IMR-90 (cell line): ENCODE results near the gene CCDC150. TPM values are rescaled to one million over a fixed set of nuclear protein-coding genes. Genes with fewer than 3 reads are reported as not detected.

Experiments
- ATAC-seq: fragments of 200-7000 bp; cut with Tn5 transposase; 2 replicates; pipeline ENCODE4 v1.9.1; 2020; ENCODE audit warnings: low read depth, mild to moderate bottlenecking, moderate library complexity
- BruUV-seq: library from RNA; stranded (reverse); fragments of 400-500 nt; replicated peaks from 2 replicates; lab custom pipeline; 2021; lab: Mats Ljungman, UMichigan
- CTCF ChIA-PET: fragments of 300-600 bp; formaldehyde crosslinking; extraction: SDS; loops from one replicate; lab custom pipeline; 2021; ENCODE audit warnings: antibody characterized with exemption; lab: Yijun Ruan, JAX
- POLR2A ChIA-PET: fragments of 300-600 bp; sonication (Branson Sonifier 250); formaldehyde crosslinking; loops from one replicate; lab custom pipeline; 2022; ENCODE audit warnings: antibody characterized with exemption; ENCODE audit not compliant: unreplicated experiment; lab: Charles Lee
- DNase-seq: peaks from one replicate; pipeline ENCODE4 v3.0.0; 2013
- H2AFZ ChIP-seq: replicated peaks from 2 replicates; pipeline ENCODE3; 2013; ENCODE audit warnings: low read length, mild to moderate bottlenecking; ENCODE audit not compliant: poor library complexity
- H2AK5ac ChIP-seq: 2 replicates; pipeline ENCODE4 v1.6.1; 2013; ENCODE audit warnings: low read depth, low read length, inconsistent platforms
- H2AK9ac ChIP-seq: replicated peaks from 2 replicates; pipeline ENCODE3; 2013; ENCODE audit warnings: mild to moderate bottlenecking, low read depth, low read length, moderate library complexity; ENCODE audit not compliant: poor library complexity
- H2BK120ac ChIP-seq: 2 replicates; pipeline ENCODE4 v1.6.1; 2013; ENCODE audit warnings: low read depth, low read length, inconsistent platforms
- H2BK15ac ChIP-seq: 3 replicates; pipeline ENCODE4 v1.6.1; 2013; ENCODE audit warnings: low read depth, low read length, inconsistent platforms
- H2BK20ac ChIP-seq: 2 replicates; pipeline ENCODE4 v1.6.1; 2013; ENCODE audit warnings: low read depth, mild to moderate bottlenecking, inconsistent platforms, low read length, moderate library complexity
- H2BK5ac ChIP-seq: 2 replicates; pipeline ENCODE4 v1.6.1; 2013; ENCODE audit warnings: mild to moderate bottlenecking, low read depth, low read length, inconsistent platforms; ENCODE audit not compliant: poor library complexity, severe bottlenecking
- H3K14ac ChIP-seq: replicated peaks from 2 replicates; pipeline ENCODE4 v1.6.1; 2013; ENCODE audit warnings: low read depth, low read length, inconsistent platforms
- H3K18ac ChIP-seq: 2 replicates; pipeline ENCODE4 v1.6.1; 2013; ENCODE audit warnings: low read depth, low read length, control low read depth
- H3K23ac ChIP-seq: 2 replicates; pipeline ENCODE4 v1.6.1; 2013; ENCODE audit warnings: low read depth, low read length, inconsistent platforms
- H3K27ac ChIP-seq: 2 replicates; pipeline ENCODE4 v1.5.1; 2013; ENCODE audit warnings: mild to moderate bottlenecking, control low read depth, low read length; ENCODE audit not compliant: insufficient read depth
- H3K27me3 ChIP-seq: 2 replicates; pipeline ENCODE4 v1.6.1; 2013; ENCODE audit warnings: low read length; ENCODE audit not compliant: control insufficient read depth, insufficient read depth
- H3K36me3 ChIP-seq: 2 replicates; pipeline ENCODE4 v1.6.1; 2013; ENCODE audit warnings: low read length, mixed read lengths; ENCODE audit not compliant: control insufficient read depth, insufficient read depth
- H3K4ac ChIP-seq: 2 replicates; pipeline ENCODE4 v1.6.1; 2013; ENCODE audit warnings: low read depth, low read length, inconsistent platforms
- H3K4me1 ChIP-seq: 2 replicates; pipeline ENCODE4 v1.6.1; 2013; ENCODE audit warnings: low read length, mixed read lengths; ENCODE audit not compliant: control insufficient read depth, insufficient read depth
- H3K4me2 ChIP-seq: 2 replicates; pipeline ENCODE4 v1.6.1; 2013; ENCODE audit warnings: low read depth, mild to moderate bottlenecking, control low read depth, low read length, moderate library complexity
- H3K4me3 ChIP-seq: 2 replicates; pipeline ENCODE4 v1.5.1; 2013; ENCODE audit warnings: low read depth, mild to moderate bottlenecking, control low read depth, low read length, moderate library complexity; ENCODE audit not compliant: insufficient read depth
- H3K56ac ChIP-seq: 2 replicates; pipeline ENCODE4 v1.6.1; 2013; ENCODE audit warnings: low read length, inconsistent platforms; ENCODE audit not compliant: insufficient read depth; ENCODE audit errors: extremely low read depth
- H3K79me1 ChIP-seq, 2 experiments: 2 replicates each; pipeline ENCODE4 v1.6.1; 2013; ENCODE audit warnings: low read length in 2 of 2, inconsistent platforms in 1 of 2, low read depth in 1 of 2
- H3K9ac ChIP-seq: 2 replicates; pipeline ENCODE4 v1.6.1; 2013; ENCODE audit warnings: low read depth, low read length, control low read depth
- H3K9me1 ChIP-seq: 2 replicates; pipeline ENCODE4 v1.6.1; 2013; ENCODE audit warnings: low read length, inconsistent platforms; ENCODE audit not compliant: insufficient read depth
- H3K9me3 ChIP-seq: 2 replicates; pipeline ENCODE4 v1.6.1; 2013; ENCODE audit warnings: low read length; ENCODE audit not compliant: control insufficient read depth, insufficient read depth
- H4K20me1 ChIP-seq: 2 replicates; pipeline ENCODE4 v1.6.1; 2013; ENCODE audit warnings: low read length, inconsistent platforms; ENCODE audit not compliant: insufficient read depth
- H4K5ac ChIP-seq: 2 replicates; pipeline ENCODE4 v1.6.1; 2013; ENCODE audit warnings: mild to moderate bottlenecking, low read depth, low read length, control low read depth
- H4K8ac ChIP-seq, 2 experiments: 2 replicates each; pipeline ENCODE4 v1.6.1; 2013; ENCODE audit warnings: low read depth in 2 of 2, low read length in 2 of 2, control low read depth in 1 of 2, inconsistent platforms in 1 of 2
- H4K91ac ChIP-seq: 2 replicates; pipeline ENCODE4 v1.6.1; 2013; ENCODE audit warnings: low read depth, low read length, inconsistent platforms; ENCODE audit not compliant: insufficient read depth
- CEBPB ChIP-seq: IDR thresholded peaks from 2 replicates; pipeline ENCODE4 v1.6.1; 2012; ENCODE audit warnings: low read depth, low read length, improper control_type of control experiment
- MAZ ChIP-seq: IDR thresholded peaks from 2 replicates; pipeline ENCODE4 v1.6.1; 2012; ENCODE audit warnings: low read depth, mild to moderate bottlenecking, low read length, improper control_type of control experiment, moderate library complexity, borderline replicate concordance
- POLR2A ChIP-seq: IDR thresholded peaks from 2 replicates; pipeline ENCODE4 v1.6.1; 2012; ENCODE audit warnings: mild to moderate bottlenecking, low read depth, low read length
- RAD21 ChIP-seq: IDR thresholded peaks from 2 replicates; pipeline ENCODE4 v1.6.1; 2012; ENCODE audit warnings: low read length, improper control_type of control experiment
- WGBS, 2 experiments: methylation state at CpG; one replicate each; pipeline versions ENCODE4 v1.1.5 to v1.1.7; 2013; ENCODE audit warnings: missing lambda C conversion rate in 2 of 2; ENCODE audit not compliant: insufficient read length in 1 of 2; ENCODE audit errors: extremely low coverage in 2 of 2; 5-methylcytosine and 5-hydroxymethylcytosine counted together
- dilution Hi-C: fragments of 300-500 bp; cut with HindIII; formaldehyde crosslinking; loops from one replicate; pipeline ENCODE4 v1.14.3; 2018; ENCODE audit warnings: low sequenced_read_pairs; ENCODE audit not compliant: unreplicated experiment
- in situ Hi-C: fragments of 300-500 bp; cut with MboI; formaldehyde crosslinking; loops from 3 replicates; pipeline ENCODE4 v1.14.3; 2019; ENCODE audit warnings: low sequenced_read_pairs, inconsistent platforms, mixed read lengths
- intact Hi-C: fragments of 100-400 bp; cut with micrococcal nuclease; formaldehyde crosslinking; loops from 2 replicates; pipeline ENCODE4 v1.10.0; 2022
- polyA plus RNA-seq, 3 experiments: library from polyadenylated mRNA; depleted of rRNA; stranded (reverse); fragments of >200 nt; gene quantifications; 2 replicates each; pipeline ENCODE4 v1.2.3, GENCODE V29; 2012; ENCODE audit warnings: low replicate concordance in 1 of 3
- total RNA-seq: library from RNA; depleted of rRNA; stranded (reverse); fragments of >200 nt; gene quantifications from 2 replicates; pipeline ENCODE4 v1.2.3, GENCODE V29; 2012
- TF ChIP-seq, protein P1 (sequence below): fragments of 150-350 bp; IDR thresholded peaks from 2 replicates; pipeline ENCODE4 v1.6.1; 2016; ENCODE audit warnings: low read depth, mild to moderate bottlenecking, low read length, moderate library complexity, borderline replicate concordance
- TF ChIP-seq, protein P2 (sequence below): conservative IDR thresholded peaks from 2 replicates; pipeline ENCODE4 v1.5.1; 2012; ENCODE audit warnings: mild to moderate bottlenecking, low read depth, low read length, improper control_type of control experiment
- TF ChIP-seq, protein P3 (sequence below): fragments of 150-350 bp; IDR thresholded peaks from 2 replicates; pipeline ENCODE4 v1.6.1; 2017; ENCODE audit warnings: mild to moderate bottlenecking, antibody characterized with exemption, low read length, low read depth

CCDC150 gene
- total and polyA plus RNA-seq, 2 of the 4 experiments (the other 2 are of a cell fraction), result 3.8 to 4.3 TPM

DNA sequence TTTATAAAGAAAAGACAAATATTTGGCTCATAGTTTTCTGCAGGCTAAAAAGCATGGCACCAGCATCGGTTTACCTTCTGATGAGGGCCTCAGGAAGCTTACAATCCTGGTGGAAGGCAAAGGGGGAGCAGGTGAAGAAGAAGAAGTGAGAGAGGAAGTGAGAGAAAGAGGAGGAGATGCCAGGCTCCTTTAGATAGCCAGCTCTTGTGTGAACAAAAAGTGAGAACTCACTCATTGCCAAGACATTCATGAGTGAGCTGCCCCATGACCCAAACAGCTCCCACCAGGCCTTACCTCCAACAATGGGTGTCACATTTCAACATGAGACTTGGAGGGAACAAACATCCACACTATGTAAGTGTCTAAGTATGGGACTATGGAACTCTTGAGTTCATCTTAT, 14.3 kb downstream of the CCDC150 start:
- dilution Hi-C loops (no loop called here), in situ Hi-C loops (no loop called here), intact Hi-C loops (no loop called here)
- Histone ChIP-seq H3K23ac (no peak overlapping the region), H4K91ac (no peak overlapping the region), H3K56ac (no peak overlapping the region), H3K18ac (no peak overlapping the region), H2BK20ac (no peak overlapping the region), H3K4me3 (no peak overlapping the region), H4K5ac (no peak overlapping the region), H2AK5ac (no peak overlapping the region), H2AFZ (no peak overlapping the region), H3K27ac (no peak overlapping the region), H3K79me1 (peaks cover 7 to 12% of the 10 kb centered on the region in 2 experiments; a peak in 2 of 4 replicates), H3K36me3 (no peaks in the 10 kb centered on the region), H3K9ac (no peak overlapping the region), H3K27me3 (no peaks in the 10 kb centered on the region), H3K9me1 (no peaks in the 10 kb centered on the region), H3K14ac (no peak overlapping the region), H3K9me3 (peaks cover 16% of the 10 kb centered on the region), H3K4ac (no peak overlapping the region), H2BK5ac (no peak overlapping the region), H2AK9ac (no peak overlapping the region), H4K8ac (no peak overlapping the region), H4K20me1 (no peaks in the 10 kb centered on the region), H2BK15ac (no peak overlapping the region), H2BK120ac (no peak overlapping the region), H3K4me1 (no peaks in the 10 kb centered on the region), H3K4me2 (no peak overlapping the region)
- DNase-seq (no peak), ATAC-seq (no peak)
- POLR2A ChIA-PET, result no interaction called here
- WGBS, 2 experiments, result no CpG with 5 or more reads among the region's 1 CpG
- no TSS peak for BruUV-seq
- CTCF ChIA-PET, result interaction anchor here (0.7 kb wide), 1 partner anchor 8 kb away, joined by 3 read pairs; no protein-coding TSS in a partner anchor
- TF ChIP-seq, protein P1, sequence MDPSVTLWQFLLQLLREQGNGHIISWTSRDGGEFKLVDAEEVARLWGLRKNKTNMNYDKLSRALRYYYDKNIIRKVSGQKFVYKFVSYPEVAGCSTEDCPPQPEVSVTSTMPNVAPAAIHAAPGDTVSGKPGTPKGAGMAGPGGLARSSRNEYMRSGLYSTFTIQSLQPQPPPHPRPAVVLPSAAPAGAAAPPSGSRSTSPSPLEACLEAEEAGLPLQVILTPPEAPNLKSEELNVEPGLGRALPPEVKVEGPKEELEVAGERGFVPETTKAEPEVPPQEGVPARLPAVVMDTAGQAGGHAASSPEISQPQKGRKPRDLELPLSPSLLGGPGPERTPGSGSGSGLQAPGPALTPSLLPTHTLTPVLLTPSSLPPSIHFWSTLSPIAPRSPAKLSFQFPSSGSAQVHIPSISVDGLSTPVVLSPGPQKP, result no peak
- no peak for TF ChIP-seq POLR2A
- TF ChIP-seq RAD21, result no peak
- no peak for TF ChIP-seq CEBPB
- TF ChIP-seq, protein P2, sequence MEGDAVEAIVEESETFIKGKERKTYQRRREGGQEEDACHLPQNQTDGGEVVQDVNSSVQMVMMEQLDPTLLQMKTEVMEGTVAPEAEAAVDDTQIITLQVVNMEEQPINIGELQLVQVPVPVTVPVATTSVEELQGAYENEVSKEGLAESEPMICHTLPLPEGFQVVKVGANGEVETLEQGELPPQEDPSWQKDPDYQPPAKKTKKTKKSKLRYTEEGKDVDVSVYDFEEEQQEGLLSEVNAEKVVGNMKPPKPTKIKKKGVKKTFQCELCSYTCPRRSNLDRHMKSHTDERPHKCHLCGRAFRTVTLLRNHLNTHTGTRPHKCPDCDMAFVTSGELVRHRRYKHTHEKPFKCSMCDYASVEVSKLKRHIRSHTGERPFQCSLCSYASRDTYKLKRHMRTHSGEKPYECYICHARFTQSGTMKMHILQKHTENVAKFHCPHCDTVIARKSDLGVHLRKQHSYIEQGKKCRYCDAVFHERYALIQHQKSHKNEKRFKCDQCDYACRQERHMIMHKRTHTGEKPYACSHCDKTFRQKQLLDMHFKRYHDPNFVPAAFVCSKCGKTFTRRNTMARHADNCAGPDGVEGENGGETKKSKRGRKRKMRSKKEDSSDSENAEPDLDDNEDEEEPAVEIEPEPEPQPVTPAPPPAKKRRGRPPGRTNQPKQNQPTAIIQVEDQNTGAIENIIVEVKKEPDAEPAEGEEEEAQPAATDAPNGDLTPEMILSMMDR, result no peak
- no peak for TF ChIP-seq MAZ
- TF ChIP-seq, protein P3, sequence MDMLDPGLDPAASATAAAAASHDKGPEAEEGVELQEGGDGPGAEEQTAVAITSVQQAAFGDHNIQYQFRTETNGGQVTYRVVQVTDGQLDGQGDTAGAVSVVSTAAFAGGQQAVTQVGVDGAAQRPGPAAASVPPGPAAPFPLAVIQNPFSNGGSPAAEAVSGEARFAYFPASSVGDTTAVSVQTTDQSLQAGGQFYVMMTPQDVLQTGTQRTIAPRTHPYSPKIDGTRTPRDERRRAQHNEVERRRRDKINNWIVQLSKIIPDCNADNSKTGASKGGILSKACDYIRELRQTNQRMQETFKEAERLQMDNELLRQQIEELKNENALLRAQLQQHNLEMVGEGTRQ, result no peak
